K562 (cell line): Measurements from ENCODE around the gene C1QTNF8.

ENCODE experiments used
- ARID2 ChIP-seq: fragments of 450-650 bp; IDR thresholded peaks from 2 replicates; pipeline ENCODE4 v1.6.1; 2017; ENCODE audit warnings: antibody characterized with exemption, mild to moderate bottlenecking
- BHLHE40 ChIP-seq: IDR thresholded peaks from 2 replicates; pipeline ENCODE4 v1.6.1; 2011; ENCODE audit warnings: low read length, improper control_type of control experiment
- CBX5 ChIP-seq: IDR thresholded peaks from 2 replicates; pipeline ENCODE4 v1.6.1; 2014; ENCODE audit warnings: low read depth, borderline replicate concordance
- DACH1 ChIP-seq: fragments of 450-650 bp; IDR thresholded peaks from 2 replicates; pipeline ENCODE4 v1.6.1; 2018; ENCODE audit not compliant: partially characterized antibody
- EZH2 ChIP-seq: IDR thresholded peaks from 2 replicates; pipeline ENCODE4 v1.6.1; 2012; ENCODE audit warnings: low read depth, mild to moderate bottlenecking, inconsistent platforms, low read length, borderline replicate concordance
- TF ChIP-seq, protein P1 (sequence below): fragments of 250-450 bp; sonication (Bioruptor Pico); IDR thresholded peaks from 2 replicates; pipeline ENCODE4 v1.8.0; 2022; ENCODE audit warnings: moderate library complexity, mild to moderate bottlenecking, inconsistent platforms
- TF ChIP-seq, protein P2 (sequence below): sonication (generic); formaldehyde crosslinking; IDR thresholded peaks from 2 replicates; pipeline ENCODE4 v1.8.1; 2023; ENCODE audit warnings: missing genetic modification reagents, mild to moderate bottlenecking, borderline replicate concordance
- TF ChIP-seq, protein P3 (sequence below): IDR thresholded peaks from 2 replicates; pipeline ENCODE4 v1.6.1; 2011; ENCODE audit not compliant: insufficient read length; ENCODE audit errors: extremely low read depth
- TF ChIP-seq, protein P4 (sequence below): fragments of 250-450 bp; sonication (Bioruptor Pico); IDR thresholded peaks from 2 replicates; pipeline ENCODE4 v1.8.0; 2021; ENCODE audit warnings: mild to moderate bottlenecking, moderate library complexity
- TF ChIP-seq, protein P5 (sequence below): IDR thresholded peaks from 3 replicates; pipeline ENCODE4 v1.6.1; 2011; ENCODE audit warnings: borderline replicate concordance, mild to moderate bottlenecking; ENCODE audit not compliant: insufficient read length, insufficient read depth

DNA sequence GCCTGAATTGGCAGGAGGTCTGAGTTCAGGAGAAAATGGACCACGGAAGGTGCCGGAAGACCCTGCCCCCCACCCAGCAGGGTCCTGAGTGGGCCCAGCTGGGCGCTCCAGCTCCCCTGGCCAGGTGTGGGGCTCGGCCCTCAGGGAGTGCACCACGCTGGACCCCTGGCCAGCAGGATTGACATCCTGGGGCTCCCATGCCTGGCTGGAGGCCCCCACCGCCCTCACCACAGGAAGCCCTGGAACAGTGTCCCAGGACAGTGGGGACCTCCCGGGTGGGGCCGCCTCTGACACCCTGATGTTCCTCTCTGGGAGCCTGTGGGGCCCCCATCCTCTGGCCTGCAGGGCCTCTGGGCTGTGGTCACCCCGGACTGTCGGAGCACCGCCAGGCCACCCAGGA lies 28.8 kb upstream of the C1QTNF8 start:
- TF ChIP-seq, protein P1, sequence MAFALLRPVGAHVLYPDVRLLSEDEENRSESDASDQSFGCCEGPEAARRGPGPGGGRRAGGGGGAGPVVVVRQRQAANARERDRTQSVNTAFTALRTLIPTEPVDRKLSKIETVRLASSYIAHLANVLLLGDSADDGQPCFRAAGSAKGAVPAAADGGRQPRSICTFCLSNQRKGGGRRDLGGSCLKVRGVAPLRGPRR (CRISPR knock-in tag) = no peak
- TF ChIP-seq, protein P2, sequence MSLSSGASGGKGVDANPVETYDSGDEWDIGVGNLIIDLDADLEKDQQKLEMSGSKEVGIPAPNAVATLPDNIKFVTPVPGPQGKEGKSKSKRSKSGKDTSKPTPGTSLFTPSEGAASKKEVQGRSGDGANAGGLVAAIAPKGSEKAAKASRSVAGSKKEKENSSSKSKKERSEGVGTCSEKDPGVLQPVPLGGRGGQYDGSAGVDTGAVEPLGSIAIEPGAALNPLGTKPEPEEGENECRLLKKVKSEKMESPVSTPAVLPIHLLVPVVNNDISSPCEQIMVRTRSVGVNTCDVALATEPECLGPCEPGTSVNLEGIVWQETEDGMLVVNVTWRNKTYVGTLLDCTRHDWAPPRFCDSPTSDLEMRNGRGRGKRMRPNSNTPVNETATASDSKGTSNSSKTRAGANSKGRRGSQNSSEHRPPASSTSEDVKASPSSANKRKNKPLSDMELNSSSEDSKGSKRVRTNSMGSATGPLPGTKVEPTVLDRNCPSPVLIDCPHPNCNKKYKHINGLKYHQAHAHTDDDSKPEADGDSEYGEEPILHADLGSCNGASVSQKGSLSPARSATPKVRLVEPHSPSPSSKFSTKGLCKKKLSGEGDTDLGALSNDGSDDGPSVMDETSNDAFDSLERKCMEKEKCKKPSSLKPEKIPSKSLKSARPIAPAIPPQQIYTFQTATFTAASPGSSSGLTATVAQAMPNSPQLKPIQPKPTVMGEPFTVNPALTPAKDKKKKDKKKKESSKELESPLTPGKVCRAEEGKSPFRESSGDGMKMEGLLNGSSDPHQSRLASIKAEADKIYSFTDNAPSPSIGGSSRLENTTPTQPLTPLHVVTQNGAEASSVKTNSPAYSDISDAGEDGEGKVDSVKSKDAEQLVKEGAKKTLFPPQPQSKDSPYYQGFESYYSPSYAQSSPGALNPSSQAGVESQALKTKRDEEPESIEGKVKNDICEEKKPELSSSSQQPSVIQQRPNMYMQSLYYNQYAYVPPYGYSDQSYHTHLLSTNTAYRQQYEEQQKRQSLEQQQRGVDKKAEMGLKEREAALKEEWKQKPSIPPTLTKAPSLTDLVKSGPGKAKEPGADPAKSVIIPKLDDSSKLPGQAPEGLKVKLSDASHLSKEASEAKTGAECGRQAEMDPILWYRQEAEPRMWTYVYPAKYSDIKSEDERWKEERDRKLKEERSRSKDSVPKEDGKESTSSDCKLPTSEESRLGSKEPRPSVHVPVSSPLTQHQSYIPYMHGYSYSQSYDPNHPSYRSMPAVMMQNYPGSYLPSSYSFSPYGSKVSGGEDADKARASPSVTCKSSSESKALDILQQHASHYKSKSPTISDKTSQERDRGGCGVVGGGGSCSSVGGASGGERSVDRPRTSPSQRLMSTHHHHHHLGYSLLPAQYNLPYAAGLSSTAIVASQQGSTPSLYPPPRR (CRISPR knock-in tag) = no peak
- TF ChIP-seq ARID2 (no peak), DACH1 (no peak), EZH2 (no peak), CBX5 (no peak), BHLHE40 (no peak)
- TF ChIP-seq, protein P3, sequence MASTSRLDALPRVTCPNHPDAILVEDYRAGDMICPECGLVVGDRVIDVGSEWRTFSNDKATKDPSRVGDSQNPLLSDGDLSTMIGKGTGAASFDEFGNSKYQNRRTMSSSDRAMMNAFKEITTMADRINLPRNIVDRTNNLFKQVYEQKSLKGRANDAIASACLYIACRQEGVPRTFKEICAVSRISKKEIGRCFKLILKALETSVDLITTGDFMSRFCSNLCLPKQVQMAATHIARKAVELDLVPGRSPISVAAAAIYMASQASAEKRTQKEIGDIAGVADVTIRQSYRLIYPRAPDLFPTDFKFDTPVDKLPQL = no peak
- TF ChIP-seq, protein P4, sequence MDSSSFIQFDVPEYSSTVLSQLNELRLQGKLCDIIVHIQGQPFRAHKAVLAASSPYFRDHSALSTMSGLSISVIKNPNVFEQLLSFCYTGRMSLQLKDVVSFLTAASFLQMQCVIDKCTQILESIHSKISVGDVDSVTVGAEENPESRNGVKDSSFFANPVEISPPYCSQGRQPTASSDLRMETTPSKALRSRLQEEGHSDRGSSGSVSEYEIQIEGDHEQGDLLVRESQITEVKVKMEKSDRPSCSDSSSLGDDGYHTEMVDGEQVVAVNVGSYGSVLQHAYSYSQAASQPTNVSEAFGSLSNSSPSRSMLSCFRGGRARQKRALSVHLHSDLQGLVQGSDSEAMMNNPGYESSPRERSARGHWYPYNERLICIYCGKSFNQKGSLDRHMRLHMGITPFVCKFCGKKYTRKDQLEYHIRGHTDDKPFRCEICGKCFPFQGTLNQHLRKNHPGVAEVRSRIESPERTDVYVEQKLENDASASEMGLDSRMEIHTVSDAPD (CRISPR knock-in tag) = no peak
- TF ChIP-seq, protein P5, sequence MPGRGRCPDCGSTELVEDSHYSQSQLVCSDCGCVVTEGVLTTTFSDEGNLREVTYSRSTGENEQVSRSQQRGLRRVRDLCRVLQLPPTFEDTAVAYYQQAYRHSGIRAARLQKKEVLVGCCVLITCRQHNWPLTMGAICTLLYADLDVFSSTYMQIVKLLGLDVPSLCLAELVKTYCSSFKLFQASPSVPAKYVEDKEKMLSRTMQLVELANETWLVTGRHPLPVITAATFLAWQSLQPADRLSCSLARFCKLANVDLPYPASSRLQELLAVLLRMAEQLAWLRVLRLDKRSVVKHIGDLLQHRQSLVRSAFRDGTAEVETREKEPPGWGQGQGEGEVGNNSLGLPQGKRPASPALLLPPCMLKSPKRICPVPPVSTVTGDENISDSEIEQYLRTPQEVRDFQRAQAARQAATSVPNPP = no peak
